ENCODE data around the gene NCOA7.
"Not testable (repeated sequence)": the region's sequence is repeated elsewhere in the genome, so short reads cannot be mapped to it uniquely, and the experiment has no call there.

NCOA7 gene

DNA sequence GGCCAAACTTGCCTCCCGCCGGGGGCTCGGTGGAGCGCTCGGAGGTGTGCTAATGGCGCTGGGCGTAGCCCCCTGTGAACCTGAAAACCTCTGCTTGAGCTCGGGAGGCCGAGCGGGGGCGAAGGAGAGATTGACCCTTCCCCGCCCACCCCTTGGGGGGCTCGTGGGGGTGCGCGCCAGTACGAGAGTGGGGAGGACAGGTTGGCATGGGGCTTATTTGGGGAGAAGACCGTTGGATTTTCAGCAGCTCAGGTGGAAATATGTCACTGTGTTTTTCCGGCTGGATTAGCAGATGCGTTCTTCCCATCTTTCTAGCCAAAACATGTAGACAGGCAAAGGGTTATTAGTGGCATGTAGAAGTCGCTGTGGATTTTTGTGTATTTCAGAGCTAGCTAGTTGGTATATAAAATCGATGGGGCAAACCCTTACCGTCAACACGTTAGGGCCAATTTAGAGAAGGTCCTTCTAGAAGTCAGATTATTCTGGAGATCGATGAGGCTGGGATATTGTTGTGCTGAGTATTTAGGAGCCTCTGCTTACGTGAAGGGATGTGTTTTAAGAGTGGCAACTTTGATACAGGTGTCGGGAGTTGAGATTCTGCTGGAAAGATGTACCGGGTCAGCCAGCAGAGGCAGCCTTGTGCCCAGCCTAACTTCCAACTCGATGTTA lies 525 bp downstream of the NCOA7 start:
- DNase-seq (ENCODE audit: low read depth in 2 of 2): peak in 1 of 2 donors; percentile 41

GRCh38 chr6:125791820-125792165 lies 1.0 kb downstream of the NCOA7 start:
- DNase-seq (ENCODE audit: low read depth in 2 of 2): no peak

DNA sequence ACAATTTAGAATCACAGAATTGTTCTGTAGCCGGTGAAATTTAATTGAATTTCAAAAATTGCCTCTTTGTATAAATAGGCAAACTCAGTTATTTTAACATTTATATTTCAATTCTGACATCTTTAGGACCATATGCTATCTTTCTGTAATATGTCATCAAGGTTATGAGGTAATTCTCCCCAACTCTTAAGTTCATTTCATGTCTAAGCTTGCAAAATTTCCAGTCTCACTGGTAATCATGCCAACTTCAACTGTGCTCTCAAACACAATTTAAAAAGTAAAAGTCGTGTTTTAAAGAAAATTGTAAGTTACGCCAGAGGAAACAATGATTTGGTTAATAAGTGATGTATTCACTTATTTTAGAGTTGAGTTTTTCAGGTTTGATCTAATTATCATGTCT lies 1.4 kb downstream of the NCOA7 start:
- no peak for DNase-seq (ENCODE audit: low read depth in 2 of 2)

DNA sequence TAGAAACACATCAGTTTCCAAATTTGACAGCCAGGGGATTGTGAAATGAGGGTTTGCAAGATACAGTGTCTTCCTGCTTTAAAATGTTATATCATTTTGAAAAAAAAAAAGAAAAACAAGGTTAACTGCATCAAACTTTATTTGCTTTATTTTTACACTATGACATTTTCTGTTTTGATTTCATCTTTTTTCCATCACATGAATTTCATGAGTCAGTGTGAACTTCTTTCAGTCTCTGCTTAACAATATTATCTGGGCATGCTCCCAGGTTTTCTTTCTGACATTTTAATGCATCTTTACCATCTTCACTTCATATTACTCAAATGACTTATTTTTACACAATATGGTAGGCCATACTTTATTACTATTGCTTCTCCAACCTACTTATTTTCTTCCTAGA lies 1.9 kb downstream of the NCOA7 start:
- DNase-seq (ENCODE audit: low read depth in 2 of 2): no peak

DNA sequence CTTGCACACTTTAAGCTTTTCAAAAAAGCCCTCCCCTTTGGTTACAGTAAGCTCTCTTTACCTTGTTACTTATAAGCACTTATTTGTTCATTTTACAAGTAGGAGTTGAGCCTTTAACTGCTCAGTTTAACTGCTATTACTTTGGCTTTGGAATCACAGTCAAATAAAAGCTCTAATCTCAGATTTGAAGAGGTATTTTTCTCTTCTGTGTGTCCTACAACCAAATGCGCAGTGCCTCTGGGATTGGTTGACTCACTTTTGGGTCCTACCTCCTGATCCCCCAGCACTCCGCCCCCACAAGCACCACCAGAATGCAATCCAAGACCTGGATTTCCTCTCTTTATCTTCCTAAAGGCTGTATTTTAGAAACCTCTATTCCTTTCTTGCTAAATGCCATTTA lies 2.5 kb downstream of the NCOA7 start:
- no peak for DNase-seq (ENCODE audit: low read depth in 2 of 2)

DNA sequence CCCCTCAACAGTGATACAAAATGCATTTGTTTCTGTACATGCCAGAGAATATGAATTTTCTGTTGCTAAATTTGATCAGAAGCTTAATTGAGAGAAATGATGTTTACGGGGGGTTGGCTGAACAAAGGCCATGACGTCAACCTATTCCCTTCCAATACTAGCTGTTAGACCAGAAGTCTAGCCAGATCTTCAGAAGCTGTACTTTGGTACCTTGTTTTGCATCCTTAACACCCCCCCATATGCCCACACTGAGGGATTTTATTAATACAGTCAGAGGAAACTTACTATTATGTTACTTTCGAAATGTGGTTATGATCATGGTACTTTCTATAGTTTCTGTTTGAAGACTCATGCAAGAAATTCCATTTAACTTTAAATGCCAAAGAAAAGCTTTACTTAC lies 3.1 kb downstream of the NCOA7 start:
- peak in 1 of 2 donors; percentile 21 for DNase-seq (ENCODE audit: low read depth in 2 of 2)

- DNase-seq (ENCODE audit: low read depth in 2 of 2): no peak
Measured at GRCh38 chr6:125794342-125795137, 3.8 kb downstream of the NCOA7 start.

- no peak for DNase-seq (ENCODE audit: low read depth in 2 of 2)
Measured at GRCh38 chr6:125795301-125795700, 4.5 kb downstream of the NCOA7 start.

DNA sequence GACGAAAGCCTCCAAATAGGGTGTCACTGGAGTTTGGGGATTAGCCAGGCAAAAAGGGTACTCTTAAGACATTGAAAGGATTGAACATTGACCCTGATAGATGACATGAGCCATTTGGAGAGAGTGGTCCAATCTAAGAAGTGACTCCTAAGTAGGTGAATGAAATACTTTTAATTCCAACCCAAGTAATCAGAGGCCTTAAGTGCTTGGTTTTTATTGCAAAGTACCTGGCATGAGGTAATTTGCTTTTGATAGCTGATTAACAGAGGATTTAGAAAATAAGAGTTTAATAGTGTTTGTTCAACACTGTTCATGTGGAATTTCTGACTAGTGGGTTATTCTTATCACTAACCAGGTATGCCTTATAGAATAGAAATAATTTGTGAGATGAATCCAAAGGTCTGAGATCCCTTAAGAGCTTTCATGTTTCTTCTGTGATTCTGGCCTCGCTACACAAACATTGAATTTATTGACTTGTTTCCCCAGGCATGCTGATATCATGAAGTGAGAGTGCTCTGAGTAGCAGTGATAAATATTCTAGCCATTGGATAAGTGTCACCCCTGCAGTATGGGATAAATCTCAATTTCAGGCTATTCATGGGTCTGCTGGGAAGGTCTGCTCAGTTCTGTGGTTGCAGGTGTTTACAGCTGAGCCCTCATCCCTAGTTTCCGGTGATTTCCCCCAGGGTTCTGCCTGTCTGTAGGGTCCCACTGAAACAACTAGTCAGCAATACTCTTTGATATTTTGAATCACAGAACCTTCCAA lies 6.5 kb downstream of the NCOA7 start:
- no peak for DNase-seq (ENCODE audit: low read depth in 2 of 2)

DNA sequence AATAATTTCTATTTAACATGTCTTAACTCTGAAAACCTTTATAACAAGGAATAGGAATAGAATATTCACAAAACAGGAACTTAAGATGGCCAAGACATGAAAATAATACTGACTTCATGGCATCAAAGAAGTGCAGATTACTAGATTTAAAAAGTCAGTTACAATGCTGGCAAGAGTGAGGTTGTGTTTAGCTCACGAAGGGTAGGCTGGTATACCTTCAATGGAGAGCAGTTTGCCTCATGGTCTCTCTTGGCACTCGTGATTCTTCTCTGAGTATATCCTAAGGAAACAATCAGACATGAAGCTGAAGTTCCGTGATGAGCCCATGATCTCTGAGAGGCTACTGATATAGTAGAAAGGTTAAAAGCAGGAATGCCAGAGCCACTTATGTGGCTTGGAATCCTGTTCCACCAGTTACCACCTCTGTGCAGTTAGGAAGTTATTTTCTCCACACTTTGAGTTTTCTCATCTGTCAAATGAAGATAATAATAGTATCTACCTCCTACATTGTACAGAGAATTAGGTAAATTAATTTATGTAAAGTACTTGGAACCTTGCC lies 7.2 kb downstream of the NCOA7 start:
- no peak for DNase-seq (ENCODE audit: low read depth in 2 of 2)

- DNase-seq (ENCODE audit: low read depth in 2 of 2): no peak
Measured at GRCh38 chr6:125798734-125799508, 8.2 kb downstream of the NCOA7 start.

- no peak for DNase-seq (ENCODE audit: low read depth in 2 of 2)
Measured at GRCh38 chr6:125802383-125802782, 11.6 kb downstream of the NCOA7 start.

DNA sequence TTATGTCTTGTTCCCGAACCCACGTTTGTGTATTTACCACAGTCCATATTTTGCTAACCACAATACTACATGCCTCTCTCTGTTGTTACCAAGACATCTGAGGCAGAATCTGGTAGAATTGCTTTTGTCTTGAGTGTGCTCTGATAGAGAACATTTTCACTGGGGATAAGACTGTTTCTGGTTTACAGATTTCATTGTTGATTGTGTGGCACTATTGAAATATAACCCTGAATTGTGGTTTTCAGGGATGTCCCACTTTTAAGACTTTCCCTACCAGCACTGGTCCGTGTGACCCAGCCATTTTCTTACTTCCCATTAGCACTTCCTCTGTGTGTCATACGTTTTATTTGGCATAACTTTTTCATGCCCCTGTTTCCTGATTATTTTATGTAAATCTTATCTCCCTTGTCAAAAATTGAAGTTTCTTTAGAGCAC lies 12.2 kb downstream of the NCOA7 start:
- no peak for DNase-seq (ENCODE audit: low read depth in 2 of 2)

- DNase-seq (ENCODE audit: low read depth in 2 of 2): no peak
Measured at GRCh38 chr6:125804264-125804663, 13.5 kb downstream of the NCOA7 start.

DNA sequence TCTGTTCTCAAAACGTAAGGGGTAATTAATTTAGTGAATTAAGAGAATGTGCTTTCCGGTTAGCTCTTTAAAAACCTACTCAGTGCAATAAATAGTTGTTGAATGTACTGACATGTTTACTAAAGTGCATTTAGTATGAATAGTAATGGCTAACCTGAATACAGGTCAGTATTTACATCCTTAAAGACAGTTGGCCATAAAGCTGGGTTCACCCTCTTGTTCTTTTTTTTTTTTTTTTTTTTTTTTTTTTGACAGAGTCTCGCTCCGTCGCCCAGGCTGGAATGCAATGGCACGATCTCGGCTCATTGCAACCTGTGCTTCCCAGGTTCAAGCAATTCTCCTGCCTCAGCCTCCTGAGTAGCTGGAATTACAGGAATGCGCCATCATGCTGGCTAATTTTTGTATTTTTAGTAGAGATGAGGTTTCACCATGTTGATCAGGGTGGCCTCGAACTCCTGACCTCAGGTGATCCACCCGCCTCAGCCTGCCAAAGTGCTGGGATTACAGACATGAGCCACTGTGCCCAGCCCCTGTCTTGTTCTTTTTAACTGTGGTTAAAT lies 14.2 kb downstream of the NCOA7 start:
- DNase-seq (ENCODE audit: low read depth in 2 of 2): not testable (repeated sequence)

DNA sequence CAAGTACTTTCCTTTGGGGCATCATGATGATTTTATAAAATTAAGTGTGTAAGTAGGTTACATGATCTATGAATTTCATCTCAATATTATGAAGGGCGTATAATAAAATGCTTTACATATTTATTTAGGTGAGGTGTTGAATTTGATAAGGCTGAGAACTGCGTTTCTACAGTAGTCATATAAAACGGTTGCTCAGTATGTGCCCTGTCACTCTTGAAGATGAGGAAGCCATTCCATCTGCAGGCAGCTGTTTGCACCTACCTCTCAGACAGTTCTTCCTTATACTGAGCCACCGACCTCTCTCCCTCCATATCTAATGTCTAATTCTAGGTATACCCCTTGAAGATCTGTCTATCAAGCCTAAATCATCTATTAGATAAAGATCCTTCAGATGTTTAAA lies 16.1 kb downstream of the NCOA7 start:
- DNase-seq (ENCODE audit: low read depth in 2 of 2): no peak

- DNase-seq (ENCODE audit: low read depth in 2 of 2): no peak
Measured at GRCh38 chr6:125807293-125807692, 16.5 kb downstream of the NCOA7 start.

GRCh38 chr6:125808060-125808459 lies 17.3 kb downstream of the NCOA7 start:
- DNase-seq (ENCODE audit: low read depth in 2 of 2): no peak

DNA sequence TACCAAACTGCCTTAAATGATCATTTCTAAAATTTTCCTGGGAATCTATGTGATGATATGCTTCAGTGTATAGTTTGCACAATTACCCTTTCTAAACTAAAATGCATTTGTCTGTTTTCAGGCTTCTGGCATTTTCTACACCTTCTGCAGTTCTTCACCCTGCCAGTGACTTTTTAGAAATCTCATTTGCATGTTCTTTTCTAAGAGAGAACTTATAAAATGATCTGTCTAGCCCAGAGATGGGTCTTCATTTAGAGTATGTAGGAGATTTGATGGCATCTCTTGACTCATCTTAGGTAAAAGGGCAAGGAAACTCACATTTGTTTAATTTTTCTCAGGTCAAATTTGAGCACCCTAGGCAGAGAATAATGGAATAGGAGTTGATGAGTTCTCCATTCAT lies 17.8 kb downstream of the NCOA7 start:
- DNase-seq (ENCODE audit: low read depth in 2 of 2): no peak

- DNase-seq (ENCODE audit: low read depth in 2 of 2): no peak
Measured at GRCh38 chr6:125809570-125810170, 18.9 kb downstream of the NCOA7 start.

GRCh38 chr6:125810445-125810844 lies 19.7 kb downstream of the NCOA7 start:
- no peak for DNase-seq (ENCODE audit: low read depth in 2 of 2)
